SK-N-SH treated with all-trans-retinoic acid at 6 μM for 48 hours (cell line): ENCODE measurements around the gene ACSM2A.

ENCODE experiments used
- ATAC-seq: fragments of 200-7000 bp; cut with Tn5 transposase; 3 replicates; pipeline ENCODE4 v1.9.1; 2020; ENCODE audit warnings: mild to moderate bottlenecking, moderate library complexity
- ARNTL ChIP-seq: fragments of 450-650 bp; formaldehyde crosslinking; IDR thresholded peaks from 2 replicates; pipeline ENCODE4 v1.5.0; 2020; ENCODE audit warnings: low read depth, mild to moderate bottlenecking, moderate library complexity, borderline replicate concordance
- BACH2 ChIP-seq: fragments of 250-450 bp; sonication (Bioruptor Pico); IDR thresholded peaks from 2 replicates; pipeline ENCODE4 v1.9.0; 2021; ENCODE audit warnings: mild to moderate bottlenecking, borderline replicate concordance
- CREB5 ChIP-seq: fragments of 250-450 bp; sonication (Bioruptor Pico); IDR thresholded peaks from 2 replicates; pipeline ENCODE4 v1.5.1; 2020; ENCODE audit warnings: low read depth, mild to moderate bottlenecking, moderate library complexity
- CSDC2 ChIP-seq: fragments of 250-450 bp; sonication (Bioruptor Pico); IDR thresholded peaks from 2 replicates; pipeline ENCODE4 v1.5.0; 2020; ENCODE audit warnings: mild to moderate bottlenecking, moderate library complexity
- CSRNP3 ChIP-seq: fragments of 250-450 bp; sonication (Bioruptor Pico); IDR thresholded peaks from 2 replicates; pipeline ENCODE4 v1.5.1; 2021; ENCODE audit warnings: mild to moderate bottlenecking, moderate library complexity
- GLIS3 ChIP-seq: fragments of 250-450 bp; sonication (Bioruptor Pico); IDR thresholded peaks from 2 replicates; pipeline ENCODE4 v1.5.0; 2020; ENCODE audit warnings: mild to moderate bottlenecking, moderate library complexity
- ISL1 ChIP-seq: fragments of 250-450 bp; sonication (Bioruptor Pico); IDR thresholded peaks from 2 replicates; pipeline ENCODE4 v2.1.2; 2022; ENCODE audit warnings: mild to moderate bottlenecking, moderate library complexity
- OSR1 ChIP-seq: fragments of 250-450 bp; sonication (Bioruptor Pico); IDR thresholded peaks from 2 replicates; pipeline ENCODE4 v1.8.0; 2022; ENCODE audit warnings: moderate library complexity, mild to moderate bottlenecking, inconsistent platforms
- POU6F1 ChIP-seq: fragments of 250-450 bp; sonication (Bioruptor Pico); IDR thresholded peaks from 2 replicates; pipeline ENCODE4 v1.8.0; 2021; ENCODE audit warnings: low read depth, mild to moderate bottlenecking, moderate library complexity, borderline replicate concordance
- PPARA ChIP-seq: fragments of 250-450 bp; sonication (Bioruptor Pico); IDR thresholded peaks from 2 replicates; pipeline ENCODE4 v1.5.0; 2020; ENCODE audit warnings: mild to moderate bottlenecking, borderline replicate concordance
- RARB ChIP-seq: fragments of 250-450 bp; sonication (Bioruptor Pico); IDR thresholded peaks from 2 replicates; pipeline ENCODE4 v1.8.0; 2021; ENCODE audit warnings: mild to moderate bottlenecking, moderate library complexity
- SNAI2 ChIP-seq: fragments of 250-450 bp; sonication (Bioruptor Pico); IDR thresholded peaks from 2 replicates; pipeline ENCODE4 v1.5.0; 2020; ENCODE audit warnings: mild to moderate bottlenecking, moderate library complexity
- TCF4 ChIP-seq: fragments of 250-450 bp; sonication (Bioruptor Pico); IDR thresholded peaks from 2 replicates; pipeline ENCODE4 v1.8.0; 2021; ENCODE audit warnings: mild to moderate bottlenecking, moderate library complexity, borderline replicate concordance
- TOX ChIP-seq: fragments of 250-450 bp; sonication (Bioruptor Pico); IDR thresholded peaks from 2 replicates; pipeline ENCODE4 v1.8.0; 2021; ENCODE audit warnings: mild to moderate bottlenecking, moderate library complexity, borderline replicate concordance
- ZC3H10 ChIP-seq: fragments of 250-450 bp; sonication (Bioruptor Pico); IDR thresholded peaks from 2 replicates; pipeline ENCODE4 v1.5.1; 2021; ENCODE audit warnings: mild to moderate bottlenecking, moderate library complexity
- ZFP3 ChIP-seq: fragments of 250-450 bp; sonication (Bioruptor Pico); IDR thresholded peaks from 2 replicates; pipeline ENCODE4 v1.5.0; 2020; ENCODE audit warnings: mild to moderate bottlenecking, moderate library complexity
- ZFP30 ChIP-seq: fragments of 450-650 bp; formaldehyde crosslinking; IDR thresholded peaks from 2 replicates; pipeline ENCODE4 v1.5.0; 2022; ENCODE audit warnings: mild to moderate bottlenecking, moderate library complexity
- ZNF565 ChIP-seq: fragments of 450-650 bp; formaldehyde crosslinking; conservative IDR thresholded peaks from 2 replicates; pipeline ENCODE4 v1.5.0; 2020; ENCODE audit warnings: low read depth, mild to moderate bottlenecking, moderate library complexity
- ZNF70 ChIP-seq: fragments of 450-650 bp; formaldehyde crosslinking; IDR thresholded peaks from 2 replicates; pipeline ENCODE4 v1.5.0; 2020; ENCODE audit warnings: mild to moderate bottlenecking, moderate library complexity
- ZNF8 ChIP-seq: fragments of 450-650 bp; formaldehyde crosslinking; IDR thresholded peaks from 2 replicates; pipeline ENCODE4 v1.5.0; 2020; ENCODE audit warnings: mild to moderate bottlenecking, moderate library complexity

ACSM2A gene

GRCh38 chr16:20409398-20410120 is 41.8 kb upstream of the ACSM2A start, which contains the start of gene ACSM5:
ACSM5 (plus strand) TSS chr16:20409534; CDS start chr16:20411485, 1,951 bp downstream.
- ATAC-seq = no peak
- TF ChIP-seq POU6F1 (CRISPR knock-in tag) = no peak
- no peak for TF ChIP-seq ZNF8 (CRISPR knock-in tag)
- no peak for TF ChIP-seq CREB5 (CRISPR knock-in tag)
- TF ChIP-seq SNAI2 (CRISPR knock-in tag) = no peak
- no peak for TF ChIP-seq OSR1 (CRISPR knock-in tag)
- no peak for TF ChIP-seq ZNF70
- no peak for TF ChIP-seq CSRNP3 (CRISPR knock-in tag)
- no peak for TF ChIP-seq ZFP3 (CRISPR knock-in tag)

GRCh38 chr16:20410121-20410723 is 41.1 kb upstream of the ACSM2A start:
- TF ChIP-seq OSR1 (CRISPR knock-in tag) = no peak
- TF ChIP-seq ZFP3 (CRISPR knock-in tag) = no peak
- TF ChIP-seq CSDC2 (CRISPR knock-in tag) = no peak
- no peak for TF ChIP-seq ZNF565 (CRISPR knock-in tag)
- no peak for TF ChIP-seq TCF4 (CRISPR knock-in tag)
- TF ChIP-seq ZC3H10 (CRISPR knock-in tag) = no peak
- TF ChIP-seq ZNF8 (CRISPR knock-in tag) = no peak
- TF ChIP-seq TOX (CRISPR knock-in tag) = no peak
- TF ChIP-seq BACH2 (CRISPR knock-in tag) = no peak
- no peak for TF ChIP-seq ARNTL (CRISPR knock-in tag)
- TF ChIP-seq ISL1 (CRISPR knock-in tag) = no peak
- no peak for TF ChIP-seq CREB5 (CRISPR knock-in tag)
- no peak for TF ChIP-seq CSRNP3 (CRISPR knock-in tag)
- ATAC-seq = no peak

- no peak for TF ChIP-seq ISL1 (CRISPR knock-in tag)
- no peak for TF ChIP-seq ZFP30 (CRISPR knock-in tag)
- TF ChIP-seq PPARA = no peak
- no peak for TF ChIP-seq GLIS3 (CRISPR knock-in tag)
- no peak for TF ChIP-seq ZNF565 (CRISPR knock-in tag)
- no peak for TF ChIP-seq ZC3H10 (CRISPR knock-in tag)
- TF ChIP-seq CREB5 (CRISPR knock-in tag) = no peak
- TF ChIP-seq ZNF8 (CRISPR knock-in tag) = no peak
- TF ChIP-seq ARNTL (CRISPR knock-in tag) = no peak
- TF ChIP-seq OSR1 (CRISPR knock-in tag) = no peak
- TF ChIP-seq CSDC2 (CRISPR knock-in tag) = no peak
- TF ChIP-seq RARB (CRISPR knock-in tag) = no peak
- no peak for ATAC-seq
These were observed 40.3 kb upstream of the ACSM2A start for GRCh38 chr16:20411055-20411454.
